Caco-2 (cell line): ENCODE measurements around the gene COL4A3. TPM values are rescaled to one million over a fixed set of nuclear protein-coding genes. Genes with fewer than 3 reads are reported as not detected.
"Not testable (repeated sequence)": the region's sequence is repeated elsewhere in the genome, so short reads cannot be mapped to it uniquely, and the experiment has no call there.

Experiments used
- BruUV-seq: library from RNA; stranded (reverse); fragments of 400-500 nt; replicated peaks from 2 replicates; lab custom pipeline; 2021; lab: Mats Ljungman, UMichigan
- CTCF ChIA-PET: fragments of 300-600 bp; sonication (Branson Sonifier 250); formaldehyde crosslinking; loops from one replicate; lab custom pipeline; 2022; ENCODE audit warnings: antibody characterized with exemption; lab: Charles Lee
- POLR2A ChIA-PET: fragments of 300-600 bp; sonication (Branson Sonifier 250); formaldehyde crosslinking; loops from one replicate; lab custom pipeline; 2022; ENCODE audit warnings: antibody characterized with exemption; lab: Charles Lee
- DNase-seq, 2 experiments: peaks; one replicate each; pipeline versions ENCODE4 v3.0.0 to v3.0.0-alpha.2; 2020 to 2022
- H3K27me3 ChIP-seq: replicated peaks from 2 replicates; pipeline ENCODE4 v1.6.0; 2011; ENCODE audit warnings: low read length; ENCODE audit not compliant: control insufficient read depth, insufficient read depth
- H3K36me3 ChIP-seq: 2 replicates; pipeline ENCODE4 v1.5.1; 2011; ENCODE audit warnings: low read length; ENCODE audit not compliant: control insufficient read depth, insufficient read depth
- H3K4me1 ChIP-seq: fragments of 250-450 bp; sonication (Bioruptor Pico); 2 replicates; pipeline ENCODE4 v1.5.1; 2020; ENCODE audit warnings: mild to moderate bottlenecking
- H3K4me3 ChIP-seq: 2 replicates; pipeline ENCODE4 v1.5.1; 2011; ENCODE audit warnings: low read depth, mild to moderate bottlenecking, control low read depth, low read length
- H3K9me3 ChIP-seq: fragments of 250-450 bp; sonication (Bioruptor Pico); 2 replicates; pipeline ENCODE4 v1.5.1; 2020; ENCODE audit warnings: mild to moderate bottlenecking, moderate library complexity
- H3K27ac Mint-ChIP-seq: one replicate; pipeline ENCODE4 v1.8.0; 2022; ENCODE audit warnings: mixed read lengths; ENCODE audit not compliant: unreplicated experiment
- H3K27me3 Mint-ChIP-seq: one replicate; pipeline ENCODE4 v1.8.0; 2022; ENCODE audit warnings: mixed read lengths; ENCODE audit not compliant: insufficient read depth, unreplicated experiment
- H3K36me3 Mint-ChIP-seq: one replicate; pipeline ENCODE4 v1.8.0; 2022; ENCODE audit warnings: mild to moderate bottlenecking, mixed read lengths; ENCODE audit not compliant: insufficient read depth, unreplicated experiment
- H3K4me1 Mint-ChIP-seq: one replicate; pipeline ENCODE4 v1.8.0; 2022; ENCODE audit warnings: low read depth, mixed read lengths; ENCODE audit not compliant: unreplicated experiment
- H3K4me3 Mint-ChIP-seq: one replicate; pipeline ENCODE4 v1.8.0; 2022; ENCODE audit warnings: mild to moderate bottlenecking, moderate library complexity, mixed read lengths; ENCODE audit not compliant: unreplicated experiment
- H3K9me3 Mint-ChIP-seq: one replicate; pipeline ENCODE4 v1.8.0; 2022; ENCODE audit warnings: mixed read lengths; ENCODE audit not compliant: unreplicated experiment
- intact Hi-C: fragments of 100-400 bp; cut with micrococcal nuclease; formaldehyde crosslinking; loops from one replicate; pipeline ENCODE4 v1.10.0; 2022; ENCODE audit not compliant: unreplicated experiment
- total RNA-seq: library from RNA; stranded (reverse); gene quantifications from 2 replicates; pipeline ENCODE4 v1.2.3, GENCODE V29; 2022
- TF ChIP-seq, protein P1 (sequence below), 2 experiments: fragments of 200-600 bp in 1 of 2; IDR thresholded peaks; 1 replicate in 1 of 2; 2 replicates in 1 of 2; pipeline versions ENCODE4 v1.5.1 to v1.8.0; 2011 to 2022; ENCODE audit warnings: antibody characterized with exemption in 1 of 2, control low read depth in 1 of 2, inconsistent platforms in 1 of 2, low read depth in 1 of 2, low read length in 1 of 2, mild to moderate bottlenecking in 1 of 2, moderate library complexity in 1 of 2; ENCODE audit not compliant: insufficient read depth in 1 of 2, severe bottlenecking in 1 of 2, unreplicated experiment in 1 of 2

The COL4A3 gene
- total RNA-seq, 1 experiment from 2014 or later, result 4.2 TPM

GRCh38 chr2:227161947-227162346, 2.5 kb upstream of the COL4A3 start:
- Histone ChIP-seq H3K27me3 (no peaks in the 10 kb centered on the region), H3K4me3 (no peak overlapping the region), H3K4me1 (no peaks in the 10 kb centered on the region), H3K9me3 (no peaks in the 10 kb centered on the region), H3K36me3 (no peaks in the 10 kb centered on the region)
- intact Hi-C loops, result loop anchor here (10.0 kb wide), 1 partner anchor 163 kb away; the partner anchor contains the start of gene MFF
- Mint-ChIP-seq H3K27me3 (peaks cover 4% of the 10 kb centered on the region), H3K27ac (no peak overlapping the region), H3K36me3 (no peaks in the 10 kb centered on the region), H3K4me1 (no peaks in the 10 kb centered on the region), H3K4me3 (no peak overlapping the region), H3K9me3 (no peaks in the 10 kb centered on the region)
- no TSS peak for BruUV-seq
- no peak for DNase-seq
- TF ChIP-seq, protein P1, sequence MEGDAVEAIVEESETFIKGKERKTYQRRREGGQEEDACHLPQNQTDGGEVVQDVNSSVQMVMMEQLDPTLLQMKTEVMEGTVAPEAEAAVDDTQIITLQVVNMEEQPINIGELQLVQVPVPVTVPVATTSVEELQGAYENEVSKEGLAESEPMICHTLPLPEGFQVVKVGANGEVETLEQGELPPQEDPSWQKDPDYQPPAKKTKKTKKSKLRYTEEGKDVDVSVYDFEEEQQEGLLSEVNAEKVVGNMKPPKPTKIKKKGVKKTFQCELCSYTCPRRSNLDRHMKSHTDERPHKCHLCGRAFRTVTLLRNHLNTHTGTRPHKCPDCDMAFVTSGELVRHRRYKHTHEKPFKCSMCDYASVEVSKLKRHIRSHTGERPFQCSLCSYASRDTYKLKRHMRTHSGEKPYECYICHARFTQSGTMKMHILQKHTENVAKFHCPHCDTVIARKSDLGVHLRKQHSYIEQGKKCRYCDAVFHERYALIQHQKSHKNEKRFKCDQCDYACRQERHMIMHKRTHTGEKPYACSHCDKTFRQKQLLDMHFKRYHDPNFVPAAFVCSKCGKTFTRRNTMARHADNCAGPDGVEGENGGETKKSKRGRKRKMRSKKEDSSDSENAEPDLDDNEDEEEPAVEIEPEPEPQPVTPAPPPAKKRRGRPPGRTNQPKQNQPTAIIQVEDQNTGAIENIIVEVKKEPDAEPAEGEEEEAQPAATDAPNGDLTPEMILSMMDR (IDR thresholded peaks at IDR 0.05; ENCODE audit: insufficient read depth in 1 of 2, low read depth in 1 of 2, low read length in 1 of 2, severe bottlenecking in 1 of 2, unreplicated experiment in 1 of 2), result no peak
- CTCF ChIA-PET, result no interaction called here
- POLR2A ChIA-PET, result no interaction called here

- Histone ChIP-seq H3K36me3 (no peaks in the 10 kb centered on the region), H3K4me3 (peak overlapping the region; percentile 62), H3K9me3 (no peaks in the 10 kb centered on the region), H3K27me3 (no peaks in the 10 kb centered on the region), H3K4me1 (no peaks in the 10 kb centered on the region)
- ChIA-PET POLR2A (no interaction called here), CTCF (no interaction called here)
- no peaks in the 10 kb centered on the region for H3K36me3 Mint-ChIP-seq
- H3K27me3 Mint-ChIP-seq, result peaks cover 4% of the 10 kb centered on the region
- no peak for DNase-seq
- H3K27ac Mint-ChIP-seq, result no peak overlapping the region
- no peaks in the 10 kb centered on the region for H3K9me3 Mint-ChIP-seq
- intact Hi-C loops, result loop anchor here (10.0 kb wide), 1 partner anchor 161 kb away; the partner anchor contains the start of gene MFF
- H3K4me3 Mint-ChIP-seq, result peak overlapping the region; percentile 76
- TF ChIP-seq, protein P1 (IDR thresholded peaks at IDR 0.05; ENCODE audit: insufficient read depth in 1 of 2, low read depth in 1 of 2, low read length in 1 of 2, severe bottlenecking in 1 of 2, unreplicated experiment in 1 of 2), result no peak
- no peaks in the 10 kb centered on the region for H3K4me1 Mint-ChIP-seq
- no TSS peak for BruUV-seq
Observed at GRCh38 chr2:227163485-227163997, 883 bp upstream of the COL4A3 start.

GRCh38 chr2:227164763-227165291, 403 bp downstream of the COL4A3 start:
- BruUV-seq, result no TSS peak
- DNase-seq, result peak in 1 of 2 experiments; percentile 40
- Mint-ChIP-seq H3K9me3 (no peaks in the 10 kb centered on the region), H3K27ac (no peak overlapping the region), H3K4me3 (peak overlapping the region; percentile 76), H3K4me1 (no peaks in the 10 kb centered on the region), H3K27me3 (peaks cover 4% of the 10 kb centered on the region), H3K36me3 (no peaks in the 10 kb centered on the region)
- H3K36me3 ChIP-seq, result no peaks in the 10 kb centered on the region
- no peaks in the 10 kb centered on the region for H3K4me1 ChIP-seq
- CTCF ChIA-PET, result no interaction called here
- peak overlapping the region; percentile 62 for H3K4me3 ChIP-seq
- POLR2A ChIA-PET, result no interaction called here
- intact Hi-C loops, result loop anchor here (1.0 to 10.0 kb wide), 2 partner anchors 19 to 160 kb away; partner anchors contain the start of gene MFF
- no peaks in the 10 kb centered on the region for H3K9me3 ChIP-seq
- no peaks in the 10 kb centered on the region for H3K27me3 ChIP-seq
- TF ChIP-seq, protein P1 (IDR thresholded peaks at IDR 0.05; ENCODE audit: insufficient read depth in 1 of 2, low read depth in 1 of 2, low read length in 1 of 2, severe bottlenecking in 1 of 2, unreplicated experiment in 1 of 2), result no peak

- CTCF ChIA-PET, H3K9me3 ChIP-seq, H3K4me1 ChIP-seq, DNase-seq, POLR2A ChIA-PET, intact Hi-C loops, H3K36me3 ChIP-seq, H3K27me3 ChIP-seq, H3K4me3 ChIP-seq, H3K4me3 Mint-ChIP-seq, H3K36me3 Mint-ChIP-seq, H3K27me3 Mint-ChIP-seq, H3K4me1 Mint-ChIP-seq, BruUV-seq, H3K27ac Mint-ChIP-seq, H3K9me3 Mint-ChIP-seq: not testable (repeated sequence)
Observed at GRCh38 chr2:227171779-227172178, 7.4 kb downstream of the COL4A3 start.
